Right lobe of liver (tissue), 4 donors: ENCODE data around the gene AP5M1.
"Not testable (repeated sequence)": the region's sequence is repeated elsewhere in the genome, so short reads cannot be mapped to it uniquely, and the experiment has no call there.

Experiments used
- POLR2A ChIP-seq: fragments of 450-650 bp; IDR thresholded peaks from one replicate; pipeline ENCODE4 v1.6.1; 2017; ENCODE audit warnings: antibody characterized with exemption, mild to moderate bottlenecking
- TF ChIP-seq, protein P1 (sequence below), 4 donors: fragments of 200-600 bp in 3 of 4; fragments of 450-650 bp in 1 of 4; IDR thresholded peaks; one replicate each; pipeline versions ENCODE4 v1.5.1 to v1.8.0; 2016 to 2022; ENCODE audit warnings: antibody characterized with exemption in 4 of 4, mild to moderate bottlenecking in 2 of 4
- donor health status: DM: no; HTN: no; CAD: no.
- donor health status: DM: no; HTN: no; CAD: no.
- donor health status: DM: no; HTN: yes; CAD: no.

DNA sequence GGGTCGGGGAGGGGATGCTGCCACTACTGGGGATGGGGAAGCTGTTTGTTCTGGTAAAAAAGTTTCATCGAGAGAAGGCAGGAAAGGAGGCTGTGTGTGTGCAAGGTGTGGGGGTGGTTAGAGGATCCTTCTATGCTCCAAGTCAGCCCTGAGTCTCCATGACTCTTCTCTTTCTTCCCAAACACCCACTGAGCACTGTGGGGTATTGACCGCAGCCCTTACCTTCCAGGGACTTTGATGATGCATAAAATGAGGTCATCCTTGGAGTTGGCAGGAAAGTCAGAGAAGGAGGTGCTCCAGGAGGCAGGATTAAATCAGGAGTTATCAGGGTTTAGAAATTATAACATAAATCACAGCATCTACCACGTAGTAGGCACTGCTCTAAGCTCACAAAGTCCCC lies 63.7 kb downstream of the AP5M1 start:
- not testable (repeated sequence) for TF ChIP-seq POLR2A
- TF ChIP-seq, protein P1, sequence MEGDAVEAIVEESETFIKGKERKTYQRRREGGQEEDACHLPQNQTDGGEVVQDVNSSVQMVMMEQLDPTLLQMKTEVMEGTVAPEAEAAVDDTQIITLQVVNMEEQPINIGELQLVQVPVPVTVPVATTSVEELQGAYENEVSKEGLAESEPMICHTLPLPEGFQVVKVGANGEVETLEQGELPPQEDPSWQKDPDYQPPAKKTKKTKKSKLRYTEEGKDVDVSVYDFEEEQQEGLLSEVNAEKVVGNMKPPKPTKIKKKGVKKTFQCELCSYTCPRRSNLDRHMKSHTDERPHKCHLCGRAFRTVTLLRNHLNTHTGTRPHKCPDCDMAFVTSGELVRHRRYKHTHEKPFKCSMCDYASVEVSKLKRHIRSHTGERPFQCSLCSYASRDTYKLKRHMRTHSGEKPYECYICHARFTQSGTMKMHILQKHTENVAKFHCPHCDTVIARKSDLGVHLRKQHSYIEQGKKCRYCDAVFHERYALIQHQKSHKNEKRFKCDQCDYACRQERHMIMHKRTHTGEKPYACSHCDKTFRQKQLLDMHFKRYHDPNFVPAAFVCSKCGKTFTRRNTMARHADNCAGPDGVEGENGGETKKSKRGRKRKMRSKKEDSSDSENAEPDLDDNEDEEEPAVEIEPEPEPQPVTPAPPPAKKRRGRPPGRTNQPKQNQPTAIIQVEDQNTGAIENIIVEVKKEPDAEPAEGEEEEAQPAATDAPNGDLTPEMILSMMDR (IDR thresholded peaks at IDR 0.05) = not testable (repeated sequence)
